ENCODE measurements around the gene TBX4.

TBX4 gene

GRCh38 chr17:61534414-61534813, 82.2 kb downstream of the TBX4 start:
- no peak for DNase-seq
